Measurements from ENCODE around the gene CHMP4B.

DNA sequence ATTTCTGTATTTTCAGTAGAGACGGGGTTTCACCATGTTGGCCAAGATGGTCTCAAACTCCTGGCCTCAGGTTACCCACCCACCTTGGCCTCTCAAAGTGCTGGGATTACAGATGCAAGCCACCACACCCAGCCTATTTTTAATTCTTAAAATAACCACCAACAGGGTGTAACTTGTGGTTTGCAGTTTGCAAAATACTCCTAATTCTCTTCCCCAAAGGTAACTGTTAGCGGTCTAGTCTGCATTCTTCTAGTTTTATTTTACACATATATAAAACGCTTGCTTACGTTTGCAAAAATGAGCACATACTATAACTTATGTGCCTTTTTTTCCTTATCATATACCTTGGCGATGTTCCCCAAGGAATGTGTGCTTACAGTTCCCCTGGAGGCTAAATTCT, 25.6 kb upstream of the CHMP4B start:
- TF ChIP-seq POLR2A (IDR thresholded peaks at IDR 0.05) (no peak), POLR2AphosphoS5 (IDR thresholded peaks at IDR 0.05) (no peak), EP300 (IDR thresholded peaks at IDR 0.05) (no peak)
- TF ChIP-seq, protein P1, sequence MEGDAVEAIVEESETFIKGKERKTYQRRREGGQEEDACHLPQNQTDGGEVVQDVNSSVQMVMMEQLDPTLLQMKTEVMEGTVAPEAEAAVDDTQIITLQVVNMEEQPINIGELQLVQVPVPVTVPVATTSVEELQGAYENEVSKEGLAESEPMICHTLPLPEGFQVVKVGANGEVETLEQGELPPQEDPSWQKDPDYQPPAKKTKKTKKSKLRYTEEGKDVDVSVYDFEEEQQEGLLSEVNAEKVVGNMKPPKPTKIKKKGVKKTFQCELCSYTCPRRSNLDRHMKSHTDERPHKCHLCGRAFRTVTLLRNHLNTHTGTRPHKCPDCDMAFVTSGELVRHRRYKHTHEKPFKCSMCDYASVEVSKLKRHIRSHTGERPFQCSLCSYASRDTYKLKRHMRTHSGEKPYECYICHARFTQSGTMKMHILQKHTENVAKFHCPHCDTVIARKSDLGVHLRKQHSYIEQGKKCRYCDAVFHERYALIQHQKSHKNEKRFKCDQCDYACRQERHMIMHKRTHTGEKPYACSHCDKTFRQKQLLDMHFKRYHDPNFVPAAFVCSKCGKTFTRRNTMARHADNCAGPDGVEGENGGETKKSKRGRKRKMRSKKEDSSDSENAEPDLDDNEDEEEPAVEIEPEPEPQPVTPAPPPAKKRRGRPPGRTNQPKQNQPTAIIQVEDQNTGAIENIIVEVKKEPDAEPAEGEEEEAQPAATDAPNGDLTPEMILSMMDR (IDR thresholded peaks at IDR 0.05) = no peak

Measured in upper lobe of left lung (tissue), 4 donors.